ENCODE data around the gene THAP2. TPM values are rescaled to one million over a fixed set of nuclear protein-coding genes. Genes with fewer than 3 reads are reported as not detected.

THAP2 gene
- total RNA-seq, 1 donor from 2014 or later, result 10.8 TPM

DNA sequence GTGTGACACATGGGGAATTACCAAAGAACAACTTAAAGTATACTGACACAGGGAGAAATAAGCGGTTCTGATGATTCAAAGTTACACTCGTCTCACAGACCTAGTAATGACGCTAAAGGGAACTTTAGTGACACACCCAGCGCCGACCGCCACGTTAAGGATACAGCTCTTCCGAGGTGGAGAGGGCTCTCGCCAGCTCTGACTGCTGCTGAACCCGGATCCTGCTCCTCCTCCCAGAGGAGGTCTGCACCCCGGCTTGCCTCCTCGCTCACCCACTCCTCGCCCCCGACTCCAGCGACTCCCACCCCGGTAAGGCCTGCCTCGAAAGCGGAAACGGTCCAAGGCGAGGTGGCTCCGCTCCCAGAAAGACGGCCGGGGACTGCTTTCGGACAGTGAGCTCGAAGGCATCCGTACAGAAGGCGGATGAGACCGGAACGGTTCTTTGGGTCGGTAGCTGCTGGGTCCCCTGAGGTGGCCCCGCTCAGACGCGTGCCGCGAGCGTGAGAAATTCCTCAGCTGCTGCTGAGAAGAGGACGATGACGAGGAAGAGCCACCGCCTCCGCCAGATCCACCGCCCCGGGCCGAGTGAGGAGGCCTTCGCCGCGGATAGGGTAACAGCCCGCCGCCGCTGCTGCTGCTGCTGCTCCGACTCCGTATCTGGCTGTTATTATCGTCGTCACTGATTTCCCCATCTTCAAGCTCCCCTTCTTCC, 1.1 kb upstream of the THAP2 start:
- DNase-seq (peak; percentile 65), ATAC-seq (ENCODE audit: low read depth) (peak; percentile 30)
- Mint-ChIP-seq H3K9me3 (no peaks in the 10 kb centered on the region), H3K27ac (peak overlapping the region; percentile 98), H3K27me3 (no peaks in the 10 kb centered on the region), H3K4me1 (peaks cover 55% of the 10 kb centered on the region), H3K4me3 (peak overlapping the region; percentile 98), H3K36me3 (ENCODE audit: low read depth) (peaks cover 53% of the 10 kb centered on the region)
- TF ChIP-seq, protein P1, sequence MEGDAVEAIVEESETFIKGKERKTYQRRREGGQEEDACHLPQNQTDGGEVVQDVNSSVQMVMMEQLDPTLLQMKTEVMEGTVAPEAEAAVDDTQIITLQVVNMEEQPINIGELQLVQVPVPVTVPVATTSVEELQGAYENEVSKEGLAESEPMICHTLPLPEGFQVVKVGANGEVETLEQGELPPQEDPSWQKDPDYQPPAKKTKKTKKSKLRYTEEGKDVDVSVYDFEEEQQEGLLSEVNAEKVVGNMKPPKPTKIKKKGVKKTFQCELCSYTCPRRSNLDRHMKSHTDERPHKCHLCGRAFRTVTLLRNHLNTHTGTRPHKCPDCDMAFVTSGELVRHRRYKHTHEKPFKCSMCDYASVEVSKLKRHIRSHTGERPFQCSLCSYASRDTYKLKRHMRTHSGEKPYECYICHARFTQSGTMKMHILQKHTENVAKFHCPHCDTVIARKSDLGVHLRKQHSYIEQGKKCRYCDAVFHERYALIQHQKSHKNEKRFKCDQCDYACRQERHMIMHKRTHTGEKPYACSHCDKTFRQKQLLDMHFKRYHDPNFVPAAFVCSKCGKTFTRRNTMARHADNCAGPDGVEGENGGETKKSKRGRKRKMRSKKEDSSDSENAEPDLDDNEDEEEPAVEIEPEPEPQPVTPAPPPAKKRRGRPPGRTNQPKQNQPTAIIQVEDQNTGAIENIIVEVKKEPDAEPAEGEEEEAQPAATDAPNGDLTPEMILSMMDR (IDR thresholded peaks at IDR 0.05), result no peak
- ChIA-PET CTCF (interaction anchor here (1.0 to 4.6 kb wide), 9 partner anchors 24 to 177 kb away, joined by 3 to 53 read pairs (median 4); partner anchors contain the start of genes TBC1D15 and TMEM19), POLR2A (interaction anchor here (0.6 to 4.6 kb wide), 21 partner anchors 12 to 188 kb away, joined by 3 to 232 read pairs (median 5); partner anchors contain the start of genes RAB21 and TMEM19)
- intact Hi-C loops (cut with micrococcal nuclease), result loop anchor here (1.0 to 5.0 kb wide), 6 partner anchors 26 to 1924 kb away; partner anchors contain the start of gene RAB21

DNA sequence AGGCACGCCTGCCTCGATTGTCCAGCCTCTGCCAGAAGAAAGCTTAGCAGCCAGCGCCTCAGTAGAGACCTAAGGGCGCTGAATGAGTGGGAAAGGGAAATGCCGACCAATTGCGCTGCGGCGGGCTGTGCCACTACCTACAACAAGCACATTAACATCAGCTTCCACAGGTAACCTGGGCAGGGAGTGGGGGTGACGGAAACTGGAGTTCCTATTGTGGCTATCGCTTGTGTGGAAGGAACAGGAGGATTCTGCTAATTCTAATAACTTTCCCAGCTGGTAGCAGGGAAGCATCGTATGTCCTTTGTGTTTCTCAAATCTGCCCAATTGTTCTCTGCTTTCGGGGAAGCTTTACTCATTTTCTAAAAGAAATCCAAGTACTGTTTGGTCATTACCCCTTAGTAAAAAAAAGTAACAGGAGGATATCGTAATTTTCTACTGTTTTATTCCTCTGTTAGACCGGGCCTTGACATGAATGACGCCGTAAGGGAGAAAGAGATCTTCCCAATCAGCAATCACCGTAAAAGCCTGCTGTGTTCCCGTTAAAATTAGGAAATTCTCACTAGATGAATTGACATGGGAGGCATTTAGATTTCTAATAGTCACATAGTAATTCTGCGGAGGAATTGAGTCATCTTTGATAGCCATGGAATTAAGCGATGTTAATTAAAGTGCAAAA, 449 bp downstream of the THAP2 start:
- Mint-ChIP-seq H3K36me3 (ENCODE audit: low read depth) (peaks cover 40% of the 10 kb centered on the region), H3K4me1 (peaks cover 49% of the 10 kb centered on the region), H3K27me3 (no peaks in the 10 kb centered on the region), H3K9me3 (no peaks in the 10 kb centered on the region), H3K27ac (peak overlapping the region; percentile 98), H3K4me3 (peak overlapping the region; percentile 98)
- TF ChIP-seq, protein P1 (IDR thresholded peaks at IDR 0.05), result no peak
- DNase-seq, result no peak
- ChIA-PET POLR2A (interaction anchor here (0.7 to 4.6 kb wide), 13 partner anchors 13 to 176 kb away, joined by 3 to 232 read pairs (median 6); partner anchors contain the start of genes RAB21 and TMEM19), CTCF (interaction anchor here (1.2 to 4.6 kb wide), 5 partner anchors 22 to 90 kb away, joined by 4 to 53 read pairs (median 20); partner anchors contain the start of genes RAB21 and TMEM19)
- intact Hi-C loops (cut with micrococcal nuclease), result loop anchor here (1.0 to 5.0 kb wide), 4 partner anchors 22 to 175 kb away; partner anchors contain the start of genes TBC1D15 and TMEM19
- ATAC-seq (ENCODE audit: low read depth), result no peak

DNA sequence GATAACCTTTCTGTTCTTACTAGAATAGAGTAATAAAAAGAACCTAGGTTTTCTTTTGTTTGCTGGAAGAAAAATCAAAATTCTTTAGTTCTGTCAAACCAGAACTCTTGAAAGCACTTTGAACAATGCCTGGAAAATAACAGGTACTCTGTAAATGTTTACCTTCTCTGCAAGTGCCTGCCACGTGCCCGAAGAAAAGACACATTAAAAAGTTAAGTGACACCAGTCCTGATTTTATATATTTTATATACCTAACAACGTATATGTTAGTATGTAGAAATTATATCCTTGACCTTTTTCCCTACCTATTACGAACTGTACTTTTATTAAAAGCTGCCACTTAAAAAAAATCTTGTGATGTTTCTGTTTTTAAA, 976 bp downstream of the THAP2 start:
- Mint-ChIP-seq H3K27ac (peak overlapping the region; percentile 98), H3K4me3 (peak overlapping the region; percentile 98), H3K9me3 (no peaks in the 10 kb centered on the region), H3K4me1 (peaks cover 45% of the 10 kb centered on the region), H3K27me3 (no peaks in the 10 kb centered on the region), H3K36me3 (ENCODE audit: low read depth) (peaks cover 37% of the 10 kb centered on the region)
- POLR2A ChIA-PET, result interaction anchor here (1.0 to 4.6 kb wide), 6 partner anchors 20 to 93 kb away, joined by 3 to 232 read pairs (median 54); partner anchors contain the start of genes RAB21 and TMEM19
- TF ChIP-seq, protein P1 (IDR thresholded peaks at IDR 0.05), result no peak
- CTCF ChIA-PET, result interaction anchor here (1.2 to 4.6 kb wide), 4 partner anchors 22 to 90 kb away, joined by 4 to 53 read pairs (median 32); partner anchors contain the start of genes RAB21 and TMEM19
- ATAC-seq (ENCODE audit: low read depth), result no peak
- DNase-seq, result no peak
- intact Hi-C loops (cut with micrococcal nuclease), result no loop called here

DNA sequence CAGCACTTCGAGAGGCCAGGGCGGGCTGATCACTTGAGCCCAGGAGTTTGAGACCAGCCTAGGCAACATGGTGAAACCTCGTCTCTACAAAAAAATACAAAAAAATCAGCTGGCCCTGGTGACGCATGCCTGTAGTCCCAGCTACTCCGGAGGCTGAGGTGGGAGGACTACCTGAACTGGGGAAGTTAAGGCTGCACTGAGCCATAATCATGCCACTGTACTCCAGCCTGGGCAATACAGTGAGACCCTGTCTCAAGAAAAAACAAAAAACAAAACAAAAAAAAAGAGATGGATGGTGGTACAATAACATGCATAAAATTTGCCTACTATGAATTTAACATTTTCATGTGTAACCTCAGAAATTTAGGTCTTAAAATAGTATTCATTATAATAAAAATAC, 2.2 kb downstream of the THAP2 start:
- Mint-ChIP-seq H3K36me3 (ENCODE audit: low read depth) (peaks cover 34% of the 10 kb centered on the region), H3K4me1 (peaks cover 42% of the 10 kb centered on the region), H3K27ac (no peak overlapping the region), H3K27me3 (no peaks in the 10 kb centered on the region), H3K9me3 (no peaks in the 10 kb centered on the region), H3K4me3 (no peak overlapping the region)
- CTCF ChIA-PET, result interaction anchor here (4.6 kb wide), 1 partner anchor 21 kb away, joined by 52 read pairs; the partner anchor contains the start of gene TMEM19
- POLR2A ChIA-PET, result interaction anchor here (1.6 kb wide), 1 partner anchor 19 kb away, joined by 9 read pairs; the partner anchor contains the start of gene TMEM19
- TF ChIP-seq, protein P1 (IDR thresholded peaks at IDR 0.05), result no peak
- ATAC-seq (ENCODE audit: low read depth) (no peak), DNase-seq (no peak)
- intact Hi-C loops (cut with micrococcal nuclease), result no loop called here
